BLaER1 (cell line): ENCODE results near the gene MST1.

ENCODE experiments used
- H3K27ac ChIP-seq: shearing (Covaris generic); formaldehyde crosslinking; 2 replicates; pipeline ENCODE4 v1.8.1; 2022
- H3K27me3 ChIP-seq: shearing (Covaris generic); formaldehyde crosslinking; 2 replicates; pipeline ENCODE4 v1.8.1; 2022
- H3K36me3 ChIP-seq: shearing (Covaris generic); formaldehyde crosslinking; 2 replicates; pipeline ENCODE4 v1.8.1; 2022
- H3K4me1 ChIP-seq: shearing (Covaris generic); formaldehyde crosslinking; 2 replicates; pipeline ENCODE4 v1.8.1; 2022
- H3K4me2 ChIP-seq: shearing (Covaris generic); formaldehyde crosslinking; 2 replicates; pipeline ENCODE4 v1.8.1; 2022
- H3K4me3 ChIP-seq: shearing (Covaris generic); formaldehyde crosslinking; 2 replicates; pipeline ENCODE4 v1.8.1; 2022
- H3K9ac ChIP-seq: shearing (Covaris generic); formaldehyde crosslinking; 2 replicates; pipeline ENCODE4 v1.8.1; 2022
- H3K9me3 ChIP-seq: shearing (Covaris generic); formaldehyde crosslinking; 2 replicates; pipeline ENCODE4 v1.8.1; 2022
- H4K20me1 ChIP-seq: shearing (Covaris generic); formaldehyde crosslinking; 2 replicates; pipeline ENCODE4 v1.8.1; 2022
- Cebpa-rat ChIP-seq: shearing (Covaris generic); IDR thresholded peaks from 2 replicates; pipeline ENCODE4 v1.8.1; 2022

MST1 gene

DNA sequence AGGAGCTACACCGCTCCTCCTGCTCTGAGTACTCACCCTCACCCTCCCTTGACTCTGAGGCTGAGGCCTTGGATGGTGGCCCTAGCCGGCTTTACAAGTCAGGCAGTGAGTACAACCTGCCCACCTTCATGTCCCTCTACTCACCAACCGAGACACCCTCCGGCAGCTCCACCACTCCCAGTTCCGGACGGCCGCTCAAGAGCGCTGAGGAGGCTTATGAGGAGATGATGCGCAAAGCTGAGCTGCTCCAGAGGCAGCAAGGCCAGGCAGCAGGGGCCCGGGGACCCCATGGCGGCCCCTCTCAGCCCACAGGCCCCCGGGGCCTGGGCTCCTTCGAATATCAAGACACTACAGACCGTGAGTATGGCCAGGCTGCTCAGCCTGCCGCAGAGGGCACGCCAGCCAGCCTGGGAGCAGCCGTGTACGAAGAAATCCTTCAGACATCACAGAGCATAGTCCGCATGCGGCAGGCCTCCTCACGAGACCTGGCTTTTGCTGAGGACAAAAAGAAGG lies 36.3 kb downstream of the MST1 start:
- Histone ChIP-seq H3K4me2 (peak overlapping the region; percentile 79), H3K36me3 (no peaks in the 10 kb centered on the region), H3K27ac (peak overlapping the region; percentile 28; the same call in 1 of the 2 replicates), H4K20me1 (peaks cover 9% of the 10 kb centered on the region; the same call in 1 of the 2 replicates), H3K9ac (no peak overlapping the region; the same call in 1 of the 2 replicates), H3K27me3 (no peaks in the 10 kb centered on the region), H3K4me1 (peaks cover 76% of the 10 kb centered on the region), H3K9me3 (no peaks in the 10 kb centered on the region; the same call in 1 of the 2 replicates), H3K4me3 (no peak overlapping the region)
- no peak for TF ChIP-seq Cebpa-rat

DNA sequence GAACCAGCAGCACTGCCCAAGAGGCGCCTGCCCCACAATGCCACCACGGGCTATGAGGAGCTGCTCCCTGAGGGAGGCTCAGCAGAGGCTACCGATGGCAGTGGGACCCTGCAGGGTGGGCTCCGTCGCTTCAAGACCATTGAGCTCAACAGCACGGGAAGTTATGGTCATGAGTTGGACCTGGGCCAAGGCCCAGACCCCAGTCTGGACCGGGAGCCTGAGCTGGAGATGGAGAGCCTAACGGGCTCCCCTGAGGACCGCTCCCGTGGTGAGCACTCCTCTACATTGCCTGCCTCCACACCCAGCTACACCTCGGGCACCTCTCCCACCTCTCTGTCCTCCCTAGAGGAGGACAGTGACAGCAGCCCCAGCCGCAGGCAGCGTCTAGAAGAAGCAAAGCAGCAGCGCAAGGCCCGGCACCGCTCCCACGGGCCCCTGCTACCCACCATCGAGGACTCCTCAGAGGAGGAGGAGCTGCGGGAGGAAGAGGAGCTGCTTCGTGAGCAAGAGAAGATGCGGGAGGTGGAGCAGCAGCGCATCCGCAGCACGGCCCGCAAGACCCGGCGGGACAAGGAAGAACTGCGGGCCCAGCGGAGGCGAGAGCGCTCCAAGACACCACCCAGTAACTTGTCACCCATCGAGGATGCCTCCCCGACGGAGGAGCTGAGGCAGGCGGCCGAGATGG lies 36.9 kb downstream of the MST1 start:
- H3K4me1 ChIP-seq = peaks cover 76% of the 10 kb centered on the region
- H3K27ac ChIP-seq = no peak overlapping the region
- no peaks in the 10 kb centered on the region for H3K36me3 ChIP-seq
- H4K20me1 ChIP-seq = peaks cover 9% of the 10 kb centered on the region; the same call in 1 of the 2 replicates
- H3K27me3 ChIP-seq = no peaks in the 10 kb centered on the region
- no peak for TF ChIP-seq Cebpa-rat
- H3K4me2 ChIP-seq = peak overlapping the region; percentile 79
- H3K9ac ChIP-seq = no peak overlapping the region
- no peaks in the 10 kb centered on the region; the same call in 1 of the 2 replicates for H3K9me3 ChIP-seq
- H3K4me3 ChIP-seq = no peak overlapping the region

DNA sequence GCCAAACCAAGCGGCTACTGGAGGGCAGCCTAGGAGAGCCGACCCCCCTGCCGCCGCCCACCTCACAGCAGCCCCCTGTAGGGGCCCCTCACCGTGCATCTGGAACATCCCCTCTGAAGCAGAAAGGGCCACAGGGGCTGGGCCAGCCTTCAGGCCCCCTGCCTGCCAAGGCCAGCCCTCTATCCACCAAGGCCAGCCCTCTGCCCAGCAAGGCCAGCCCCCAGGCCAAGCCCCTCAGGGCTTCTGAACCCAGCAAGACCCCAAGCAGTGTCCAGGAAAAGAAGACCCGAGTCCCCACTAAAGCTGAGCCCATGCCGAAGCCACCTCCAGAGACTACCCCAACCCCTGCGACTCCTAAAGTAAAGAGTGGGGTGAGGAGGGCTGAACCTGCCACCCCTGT lies 38.6 kb downstream of the MST1 start:
- H3K9ac ChIP-seq = no peak overlapping the region
- H4K20me1 ChIP-seq = peaks cover 9% of the 10 kb centered on the region; the same call in 1 of the 2 replicates
- no peaks in the 10 kb centered on the region; the same call in 1 of the 2 replicates for H3K9me3 ChIP-seq
- H3K4me1 ChIP-seq = peaks cover 65% of the 10 kb centered on the region
- no peaks in the 10 kb centered on the region for H3K36me3 ChIP-seq
- peak overlapping the region; percentile 1; the same call in 1 of the 2 replicates for H3K4me2 ChIP-seq
- no peaks in the 10 kb centered on the region for H3K27me3 ChIP-seq
- H3K27ac ChIP-seq = no peak overlapping the region
- no peak overlapping the region for H3K4me3 ChIP-seq
- TF ChIP-seq Cebpa-rat = no peak

DNA sequence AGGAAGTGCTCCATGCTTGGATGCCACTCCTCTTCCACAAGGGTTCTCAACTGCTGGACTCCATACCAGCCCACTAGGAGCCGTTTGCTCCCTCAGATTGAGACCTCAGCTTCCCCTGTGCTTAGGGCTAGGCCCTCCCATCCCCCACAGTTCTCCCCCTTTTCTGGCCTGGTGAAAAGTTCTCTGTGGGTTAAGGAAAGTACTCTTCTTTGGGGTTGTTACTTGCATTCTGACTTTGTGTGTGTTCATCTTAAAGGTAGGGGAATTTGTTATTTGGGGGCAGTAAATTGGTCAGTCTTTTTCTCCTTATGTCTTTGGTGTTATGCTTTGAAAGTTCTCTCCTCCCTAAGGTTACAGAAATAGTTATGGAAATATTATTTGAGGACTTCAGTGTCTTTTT lies 39.1 kb downstream of the MST1 start:
- no peaks in the 10 kb centered on the region for H3K27me3 ChIP-seq
- no peak for TF ChIP-seq Cebpa-rat
- no peak overlapping the region; the same call in 1 of the 2 replicates for H3K4me2 ChIP-seq
- H3K4me3 ChIP-seq = no peak overlapping the region
- H3K27ac ChIP-seq = no peak overlapping the region
- H4K20me1 ChIP-seq = peaks cover 9% of the 10 kb centered on the region; the same call in 1 of the 2 replicates
- H3K4me1 ChIP-seq = peaks cover 61% of the 10 kb centered on the region
- H3K9me3 ChIP-seq = no peaks in the 10 kb centered on the region; the same call in 1 of the 2 replicates
- no peaks in the 10 kb centered on the region for H3K36me3 ChIP-seq
- H3K9ac ChIP-seq = no peak overlapping the region

DNA sequence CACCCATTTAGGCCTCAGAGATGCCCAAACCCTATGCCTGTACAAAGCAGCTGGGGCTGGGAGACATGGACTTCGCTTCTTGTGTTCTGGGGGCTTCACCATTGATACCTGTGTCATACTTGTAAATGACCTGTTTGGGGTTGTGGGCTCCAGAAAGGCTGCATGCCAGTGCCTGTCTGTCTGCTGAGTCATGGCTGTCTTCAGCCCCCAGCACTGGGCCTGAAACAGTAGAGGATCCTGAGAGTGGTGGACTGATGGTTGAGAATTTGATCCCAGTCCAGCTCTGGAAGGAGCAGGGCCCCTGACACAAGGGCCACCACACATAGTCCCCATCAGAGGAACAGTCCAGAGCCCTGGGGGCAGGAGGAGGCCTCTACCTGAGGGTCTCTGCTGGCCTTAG lies 39.7 kb downstream of the MST1 start:
- H4K20me1 ChIP-seq = peaks cover 9% of the 10 kb centered on the region; the same call in 1 of the 2 replicates
- no peak overlapping the region for H3K9ac ChIP-seq
- no peaks in the 10 kb centered on the region; the same call in 1 of the 2 replicates for H3K9me3 ChIP-seq
- TF ChIP-seq Cebpa-rat = no peak
- peaks cover 55% of the 10 kb centered on the region for H3K4me1 ChIP-seq
- no peak overlapping the region; the same call in 1 of the 2 replicates for H3K4me2 ChIP-seq
- no peaks in the 10 kb centered on the region for H3K27me3 ChIP-seq
- H3K36me3 ChIP-seq = no peaks in the 10 kb centered on the region
- H3K27ac ChIP-seq = no peak overlapping the region
- no peak overlapping the region for H3K4me3 ChIP-seq

DNA sequence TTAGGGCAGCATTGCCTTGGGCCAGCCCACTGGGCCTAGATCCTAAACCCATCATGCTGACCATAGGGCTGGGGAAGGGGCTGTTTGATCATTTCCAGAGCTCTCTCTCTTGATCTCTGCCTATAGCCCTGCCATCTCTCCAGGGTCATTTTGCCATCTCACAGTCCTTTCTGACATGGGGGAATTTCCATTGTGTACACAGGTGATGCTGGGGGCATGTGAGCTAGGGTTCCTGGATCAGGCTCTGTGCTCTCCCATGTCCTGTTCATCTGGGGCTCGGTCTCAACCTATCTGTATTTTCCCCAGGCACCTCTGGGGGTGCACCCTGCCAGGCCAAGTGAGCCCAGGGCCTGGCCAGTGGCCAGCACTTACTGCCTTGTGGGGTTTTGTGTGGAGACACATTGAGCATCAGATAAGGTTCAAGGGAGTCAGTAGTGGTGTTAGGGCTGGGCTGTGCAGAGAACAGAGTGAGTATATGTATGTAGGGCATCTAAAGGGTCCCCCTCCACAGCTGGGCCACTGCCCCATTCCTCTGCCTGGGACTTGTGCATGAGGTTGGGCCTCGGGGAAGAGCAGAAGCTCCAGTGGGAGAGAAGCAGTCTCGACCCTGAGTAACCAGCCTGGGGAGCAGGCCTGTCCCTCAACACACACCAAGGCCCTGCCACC lies 40.8 kb downstream of the MST1 start:
- Histone ChIP-seq H3K4me3 (no peak overlapping the region), H3K9ac (no peak overlapping the region), H3K4me2 (peak overlapping the region; percentile 65), H3K9me3 (no peaks in the 10 kb centered on the region), H4K20me1 (0 out of 2 replicates have a peak, but pooled peaks cover 5% of the 10 kb centered on the region), H3K27me3 (no peaks in the 10 kb centered on the region), H3K36me3 (no peaks in the 10 kb centered on the region), H3K4me1 (peaks cover 44% of the 10 kb centered on the region), H3K27ac (no peak overlapping the region)
- TF ChIP-seq Cebpa-rat = no peak

DNA sequence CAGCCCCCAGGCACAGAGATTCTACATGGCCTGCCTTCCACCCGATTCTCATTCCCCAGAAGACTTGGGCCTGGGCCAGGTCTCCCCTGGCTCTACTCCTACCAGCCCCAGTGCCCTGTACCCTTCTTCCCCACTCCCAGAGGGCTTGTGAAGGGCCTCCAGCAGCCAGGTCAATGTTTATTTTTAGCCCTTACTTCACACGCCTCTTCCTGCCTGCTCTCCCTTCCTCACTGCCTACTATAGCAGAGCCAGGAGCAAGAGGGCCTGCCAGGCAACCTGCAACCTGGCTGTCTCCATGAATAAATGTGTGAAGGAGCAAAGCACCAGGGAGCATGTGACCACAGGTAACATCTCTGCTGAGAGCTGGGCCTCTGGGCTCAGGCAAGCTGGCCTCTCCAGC lies 41.5 kb downstream of the MST1 start:
- Histone ChIP-seq H3K27me3 (no peaks in the 10 kb centered on the region), H4K20me1 (no peaks in the 10 kb centered on the region), H3K9me3 (no peaks in the 10 kb centered on the region), H3K4me3 (no peak overlapping the region), H3K36me3 (no peaks in the 10 kb centered on the region), H3K9ac (no peak overlapping the region), H3K4me2 (peak overlapping the region; percentile 65), H3K4me1 (peaks cover 37% of the 10 kb centered on the region), H3K27ac (peak overlapping the region; percentile 31; the same call in 1 of the 2 replicates)
- TF ChIP-seq Cebpa-rat = no peak

DNA sequence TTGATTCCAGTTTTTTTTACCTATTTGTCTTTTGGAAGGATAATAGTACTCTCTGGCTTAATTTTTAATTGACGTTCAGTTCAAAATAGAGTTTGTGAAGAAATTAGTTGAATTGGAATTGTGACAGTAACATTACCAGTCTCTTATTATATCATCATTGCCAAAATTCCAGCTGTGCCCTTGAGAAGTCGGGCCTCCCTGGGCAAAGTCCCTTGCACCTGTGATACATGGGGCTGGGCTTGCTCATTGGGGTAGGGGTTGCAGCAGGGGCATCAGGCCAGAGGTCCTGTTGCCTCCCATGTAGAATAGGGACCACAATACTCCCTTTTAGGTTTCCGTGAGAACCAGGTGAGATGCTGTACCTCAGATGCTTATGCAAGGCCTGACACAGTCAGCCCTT lies 43.0 kb downstream of the MST1 start:
- Histone ChIP-seq H3K4me1 (peaks cover 30% of the 10 kb centered on the region), H4K20me1 (no peaks in the 10 kb centered on the region), H3K27ac (no peak overlapping the region), H3K36me3 (no peaks in the 10 kb centered on the region), H3K9me3 (no peaks in the 10 kb centered on the region), H3K4me2 (no peak overlapping the region), H3K9ac (no peak overlapping the region), H3K4me3 (no peak overlapping the region), H3K27me3 (no peaks in the 10 kb centered on the region)
- TF ChIP-seq Cebpa-rat = no peak

DNA sequence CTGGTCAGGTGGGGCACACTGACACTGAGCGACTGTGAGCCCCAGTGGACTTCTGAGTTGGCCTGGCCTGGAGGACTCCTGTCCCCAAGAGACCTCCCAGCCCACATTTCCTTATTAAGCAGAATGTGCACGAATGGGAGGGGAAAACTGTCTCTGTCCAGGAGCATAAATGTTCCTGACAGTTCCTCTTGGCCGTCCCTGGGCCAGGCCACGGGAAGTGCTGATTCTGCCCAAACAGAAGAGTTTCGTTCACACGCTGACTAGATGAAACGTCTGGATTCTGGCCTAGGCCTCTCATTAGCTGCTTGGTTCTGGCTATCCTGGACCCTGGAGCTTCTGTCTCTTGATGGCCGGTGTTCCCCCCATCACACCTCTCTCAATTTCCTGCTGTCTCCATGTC lies 44.6 kb downstream of the MST1 start:
- Histone ChIP-seq H3K27me3 (no peaks in the 10 kb centered on the region), H3K9ac (no peak overlapping the region), H3K4me1 (peaks cover 19% of the 10 kb centered on the region), H3K36me3 (no peaks in the 10 kb centered on the region), H3K4me2 (no peak overlapping the region), H3K27ac (no peak overlapping the region), H4K20me1 (no peaks in the 10 kb centered on the region), H3K9me3 (no peaks in the 10 kb centered on the region), H3K4me3 (no peak overlapping the region)
- no peak for TF ChIP-seq Cebpa-rat

DNA sequence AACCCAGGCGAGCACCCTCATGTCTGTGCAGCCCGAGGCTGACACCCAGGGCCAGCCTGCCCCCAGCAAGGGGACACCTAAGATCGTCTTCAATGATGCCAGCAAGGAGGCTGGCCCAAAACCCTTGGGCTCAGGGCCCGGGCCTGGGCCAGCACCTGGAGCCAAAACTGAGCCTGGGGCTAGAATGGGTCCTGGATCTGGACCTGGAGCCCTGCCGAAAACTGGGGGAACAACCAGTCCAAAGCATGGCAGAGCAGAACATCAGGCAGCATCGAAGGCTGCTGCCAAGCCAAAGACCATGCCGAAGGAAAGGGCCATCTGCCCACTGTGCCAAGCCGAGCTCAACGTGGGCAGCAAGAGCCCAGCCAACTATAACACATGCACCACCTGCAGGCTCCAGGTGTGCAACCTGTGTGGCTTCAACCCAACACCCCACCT lies 46.5 kb downstream of the MST1 start:
- no peak for TF ChIP-seq Cebpa-rat
- Histone ChIP-seq H3K4me3 (no peak overlapping the region), H3K9me3 (no peaks in the 10 kb centered on the region), H3K27me3 (no peaks in the 10 kb centered on the region), H4K20me1 (no peaks in the 10 kb centered on the region), H3K9ac (no peak overlapping the region), H3K27ac (no peak overlapping the region), H3K4me1 (peaks cover 18% of the 10 kb centered on the region), H3K36me3 (no peaks in the 10 kb centered on the region), H3K4me2 (no peak overlapping the region)
